ENCODE results near the gene TMCO5A. TPM values are rescaled to one million over a fixed set of nuclear protein-coding genes. Genes with fewer than 3 reads are reported as not detected.

Gene TMCO5A
- total and polyA plus RNA-seq, 4 experiments from 2014 or later: not detected

DNA sequence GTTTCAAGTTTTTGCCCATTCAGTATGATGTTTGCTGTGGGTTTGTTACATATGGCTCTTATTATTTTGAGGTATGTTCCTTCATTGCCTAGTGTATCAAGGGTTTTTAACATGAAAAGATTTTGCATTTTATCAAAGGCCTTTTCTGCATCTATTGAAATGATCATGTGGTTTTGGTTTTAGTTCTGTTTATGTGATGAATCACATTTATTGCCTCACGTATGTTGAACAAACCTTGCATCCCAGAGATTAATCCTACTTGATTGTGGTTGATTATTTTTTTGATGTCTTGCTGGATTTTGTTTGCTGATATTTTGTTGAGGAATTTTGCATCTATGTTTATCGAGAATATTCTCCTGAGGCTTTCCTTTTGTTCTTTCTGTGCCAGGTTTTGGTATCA, 39.4 kb downstream of the TMCO5A start:
- Histone ChIP-seq H3K27me3 (ENCODE audit: insufficient read depth, low read length) (no peaks in the 10 kb centered on the region), H3K27ac (ENCODE audit: low read depth, low read length) (no peak overlapping the region), H3K36me3 (ENCODE audit: insufficient read depth, low read length) (no peaks in the 10 kb centered on the region), H3K4me3 (ENCODE audit: low read length in 2 of 2) (no peak overlapping the region), H3K4me1 (ENCODE audit: insufficient read depth, low read length) (no peaks in the 10 kb centered on the region), H3K9me3 (ENCODE audit: control insufficient read depth in 1 of 2, low read length in 2 of 2) (no peaks in the 10 kb centered on the region)
- no peaks in the 10 kb centered on the region for H3K36me3 Mint-ChIP-seq
- H3K27ac Mint-ChIP-seq: peak overlapping the region in 1 of 7 donors; percentile 63
- CTCF ChIA-PET (ENCODE audit: partially characterized antibody): no interaction called here
- no peak for DNase-seq
- intact Hi-C loops (cut with micrococcal nuclease): no loop called here
- H3K4me1 Mint-ChIP-seq: no peaks in the 10 kb centered on the region
- POLR2A ChIA-PET (ENCODE audit: partially characterized antibody): no interaction called here
- peaks cover 2 to 4% of the 10 kb centered on the region in 2 donors for H3K27me3 Mint-ChIP-seq
- no peak overlapping the region for H3K4me3 Mint-ChIP-seq
- H3K9me3 Mint-ChIP-seq: peaks cover 3 to 9% (median 4%) of the 10 kb centered on the region in 8 donors

DNA sequence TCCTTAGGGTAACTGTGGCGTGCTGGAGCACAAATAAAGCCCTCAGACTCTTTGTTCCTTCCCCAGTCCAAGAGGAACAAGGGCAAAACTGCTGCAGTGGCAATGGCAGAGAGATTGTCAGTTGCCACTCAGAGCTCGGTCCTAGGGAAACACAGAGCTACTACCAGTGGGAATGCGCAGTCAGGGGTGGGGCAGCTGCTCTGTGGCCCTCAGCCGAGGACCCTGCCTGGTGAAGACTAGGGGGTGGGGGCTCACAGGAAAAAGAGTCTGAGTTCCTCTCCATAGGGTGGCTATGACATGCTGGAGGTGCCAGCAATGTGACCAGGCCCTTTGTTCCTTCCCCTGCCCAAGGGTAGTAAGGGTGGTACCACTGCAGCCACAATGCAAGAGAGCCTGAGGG, 43.8 kb downstream of the TMCO5A start:
- H3K9me3 Mint-ChIP-seq: peaks cover 0 to 7% (median 2%) of the 10 kb centered on the region in 8 donors
- intact Hi-C loops (cut with micrococcal nuclease): no loop called here
- Histone ChIP-seq H3K4me1 (ENCODE audit: insufficient read depth, low read length) (no peaks in the 10 kb centered on the region), H3K27me3 (ENCODE audit: insufficient read depth, low read length) (no peaks in the 10 kb centered on the region), H3K4me3 (ENCODE audit: low read length in 2 of 2) (no peak overlapping the region), H3K36me3 (ENCODE audit: insufficient read depth, low read length) (no peaks in the 10 kb centered on the region), H3K27ac (ENCODE audit: low read depth, low read length) (no peak overlapping the region), H3K9me3 (ENCODE audit: control insufficient read depth in 1 of 2, low read length in 2 of 2) (no peaks in the 10 kb centered on the region)
- CTCF ChIA-PET (ENCODE audit: partially characterized antibody): no interaction called here
- H3K27ac Mint-ChIP-seq: no peak overlapping the region
- POLR2A ChIA-PET (ENCODE audit: partially characterized antibody): no interaction called here
- no peaks in the 10 kb centered on the region for H3K36me3 Mint-ChIP-seq
- DNase-seq: no peak
- peaks cover 2 to 4% of the 10 kb centered on the region in 2 donors for H3K27me3 Mint-ChIP-seq
- H3K4me3 Mint-ChIP-seq: no peak overlapping the region
- no peaks in the 10 kb centered on the region for H3K4me1 Mint-ChIP-seq

DNA sequence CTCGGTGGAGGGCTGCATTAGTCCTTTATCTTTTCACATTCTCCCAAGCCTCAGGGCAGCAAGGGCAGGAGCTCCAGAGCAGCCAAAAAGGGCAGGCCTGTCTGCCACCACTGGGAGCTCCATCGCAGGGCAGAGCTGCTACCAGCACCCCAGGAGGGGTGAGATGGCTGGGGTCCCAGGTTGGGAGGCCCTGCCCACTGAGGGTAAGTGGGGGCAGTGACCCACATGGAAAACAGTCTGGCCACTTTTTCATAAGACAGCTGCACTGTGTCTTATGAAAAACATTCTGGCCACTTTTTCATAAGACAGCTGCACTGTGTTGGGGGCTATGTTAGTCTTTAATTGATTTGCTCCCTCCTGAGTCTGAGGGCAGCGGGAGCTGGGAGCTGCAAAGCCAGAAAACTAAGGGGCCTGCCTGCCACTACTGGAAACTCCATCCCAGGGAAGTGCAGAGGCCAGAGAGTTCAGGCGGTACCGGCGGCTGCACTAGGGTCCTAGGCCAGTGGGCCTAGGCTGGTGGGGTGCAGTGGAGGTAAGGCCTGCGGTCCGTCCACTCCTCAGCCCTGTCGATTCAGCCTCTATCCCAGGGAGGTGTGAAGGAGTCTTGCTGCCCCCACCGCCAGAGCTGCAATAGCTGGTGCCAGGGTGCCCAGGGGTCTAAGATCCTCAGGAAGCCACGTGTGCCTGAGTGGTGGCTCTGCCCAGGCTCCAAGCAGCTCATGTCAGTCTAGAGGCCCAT, 45.4 kb downstream of the TMCO5A start:
- Mint-ChIP-seq H3K27me3 (peaks cover 3 to 4% of the 10 kb centered on the region in 2 donors), H3K9me3 (peaks cover 0 to 4% (median 0%) of the 10 kb centered on the region in 8 donors), H3K4me1 (no peaks in the 10 kb centered on the region), H3K4me3 (no peak overlapping the region), H3K27ac (no peak overlapping the region), H3K36me3 (no peaks in the 10 kb centered on the region)
- no peak for DNase-seq
- H3K27ac ChIP-seq (ENCODE audit: low read depth, low read length): no peak overlapping the region
- CTCF ChIA-PET (ENCODE audit: partially characterized antibody): no interaction called here
- H3K36me3 ChIP-seq (ENCODE audit: insufficient read depth, low read length): no peaks in the 10 kb centered on the region
- H3K27me3 ChIP-seq (ENCODE audit: insufficient read depth, low read length): no peaks in the 10 kb centered on the region
- H3K4me1 ChIP-seq (ENCODE audit: insufficient read depth, low read length): no peaks in the 10 kb centered on the region
- no peak overlapping the region for H3K4me3 ChIP-seq (ENCODE audit: low read length in 2 of 2)
- POLR2A ChIA-PET (ENCODE audit: partially characterized antibody): no interaction called here
- H3K9me3 ChIP-seq (ENCODE audit: control insufficient read depth in 1 of 2, low read length in 2 of 2): no peaks in the 10 kb centered on the region
- intact Hi-C loops (cut with micrococcal nuclease): no loop called here

DNA sequence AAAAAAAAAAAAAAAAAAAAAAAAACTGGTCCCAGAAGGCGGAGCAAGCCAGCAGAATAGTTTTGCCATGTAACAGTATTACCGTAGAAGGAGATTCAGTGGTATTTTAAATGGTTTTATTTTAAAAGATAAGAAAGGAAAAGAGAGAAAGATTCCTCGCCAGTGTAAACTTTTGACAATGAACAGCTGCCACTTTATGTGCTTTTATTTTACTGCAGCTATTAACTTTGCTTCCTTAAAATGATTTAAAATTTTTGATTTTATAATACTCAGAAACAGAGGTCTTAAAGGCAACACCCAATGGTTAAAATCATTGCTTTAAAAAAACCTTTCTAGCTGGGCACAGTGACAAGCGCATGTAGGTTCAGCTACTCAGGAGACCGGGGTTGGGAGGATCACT, 46.8 kb downstream of the TMCO5A start:
- no peaks in the 10 kb centered on the region for H3K9me3 ChIP-seq (ENCODE audit: control insufficient read depth in 1 of 2, low read length in 2 of 2)
- H3K27me3 ChIP-seq (ENCODE audit: insufficient read depth, low read length): no peaks in the 10 kb centered on the region
- ChIA-PET POLR2A (ENCODE audit: partially characterized antibody) (no interaction called here), CTCF (ENCODE audit: partially characterized antibody) (no interaction called here)
- no peak overlapping the region for H3K4me3 Mint-ChIP-seq
- intact Hi-C loops (cut with micrococcal nuclease): no loop called here
- H3K36me3 Mint-ChIP-seq: no peaks in the 10 kb centered on the region
- H3K27ac ChIP-seq (ENCODE audit: low read depth, low read length): no peak overlapping the region
- H3K36me3 ChIP-seq (ENCODE audit: insufficient read depth, low read length): no peaks in the 10 kb centered on the region
- no peak for DNase-seq
- H3K4me3 ChIP-seq (ENCODE audit: low read length in 2 of 2): no peak overlapping the region
- H3K9me3 Mint-ChIP-seq: peaks cover 0 to 4% (median 0%) of the 10 kb centered on the region in 8 donors
- no peak overlapping the region for H3K27ac Mint-ChIP-seq
- no peaks in the 10 kb centered on the region for H3K4me1 ChIP-seq (ENCODE audit: insufficient read depth, low read length)
- H3K4me1 Mint-ChIP-seq: no peaks in the 10 kb centered on the region
- H3K27me3 Mint-ChIP-seq: peaks cover 3 to 4% of the 10 kb centered on the region in 2 donors

DNA sequence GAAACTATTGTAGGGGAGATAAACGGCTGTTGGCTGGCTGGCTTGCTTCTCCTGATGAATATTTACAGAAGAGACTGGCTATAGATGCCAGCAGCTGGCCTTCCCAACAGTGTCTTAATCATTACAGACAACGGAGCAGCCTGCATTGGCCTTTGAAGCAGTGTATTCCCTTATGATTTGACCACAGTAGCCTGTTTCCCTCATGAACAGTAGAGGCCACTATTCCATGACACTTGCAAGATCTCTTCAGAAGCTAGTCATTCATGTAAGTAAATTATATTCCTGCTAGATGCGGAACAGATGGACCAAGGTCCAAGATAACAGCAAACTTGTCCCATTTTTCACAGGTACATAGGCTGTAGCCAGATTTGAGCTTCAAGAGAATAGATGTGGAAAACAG, 47.3 kb downstream of the TMCO5A start:
- no peaks in the 10 kb centered on the region for H3K36me3 Mint-ChIP-seq
- H3K4me3 Mint-ChIP-seq: no peak overlapping the region
- DNase-seq: no peak
- intact Hi-C loops (cut with micrococcal nuclease): no loop called here
- H3K27me3 ChIP-seq (ENCODE audit: insufficient read depth, low read length): no peaks in the 10 kb centered on the region
- H3K27ac ChIP-seq (ENCODE audit: low read depth, low read length): no peak overlapping the region
- ChIA-PET CTCF (ENCODE audit: partially characterized antibody) (no interaction called here), POLR2A (ENCODE audit: partially characterized antibody) (no interaction called here)
- H3K27ac Mint-ChIP-seq: no peak overlapping the region
- H3K4me3 ChIP-seq (ENCODE audit: low read length in 2 of 2): no peak overlapping the region
- no peaks in the 10 kb centered on the region for H3K36me3 ChIP-seq (ENCODE audit: insufficient read depth, low read length)
- no peaks in the 10 kb centered on the region for H3K4me1 Mint-ChIP-seq
- no peaks in the 10 kb centered on the region for H3K4me1 ChIP-seq (ENCODE audit: insufficient read depth, low read length)
- H3K9me3 ChIP-seq (ENCODE audit: control insufficient read depth in 1 of 2, low read length in 2 of 2): no peaks in the 10 kb centered on the region
- peaks cover 0 to 3% (median 0%) of the 10 kb centered on the region in 8 donors for H3K9me3 Mint-ChIP-seq
- H3K27me3 Mint-ChIP-seq: peaks cover 3 to 4% of the 10 kb centered on the region in 2 donors

- no peak for DNase-seq
- no peak overlapping the region for H3K4me3 ChIP-seq (ENCODE audit: low read length in 2 of 2)
- H3K36me3 ChIP-seq (ENCODE audit: insufficient read depth, low read length): no peaks in the 10 kb centered on the region
- no peak overlapping the region for H3K27ac ChIP-seq (ENCODE audit: low read depth, low read length)
- Mint-ChIP-seq H3K9me3 (peaks cover 0 to 16% (median 7%) of the 10 kb centered on the region in 8 donors), H3K36me3 (no peaks in the 10 kb centered on the region), H3K27ac (no peak overlapping the region), H3K4me1 (no peaks in the 10 kb centered on the region), H3K27me3 (peaks cover 0 to 3% of the 10 kb centered on the region in 2 donors), H3K4me3 (no peak overlapping the region)
- H3K27me3 ChIP-seq (ENCODE audit: insufficient read depth, low read length): no peaks in the 10 kb centered on the region
- H3K9me3 ChIP-seq (ENCODE audit: control insufficient read depth in 1 of 2, low read length in 2 of 2): no peaks in the 10 kb centered on the region
- no peaks in the 10 kb centered on the region for H3K4me1 ChIP-seq (ENCODE audit: insufficient read depth, low read length)
- CTCF ChIA-PET (ENCODE audit: partially characterized antibody): no interaction called here
- intact Hi-C loops (cut with micrococcal nuclease): no loop called here
- POLR2A ChIA-PET (ENCODE audit: partially characterized antibody): no interaction called here
These were observed 49.9 kb downstream of the TMCO5A start for GRCh38 chr15:37984368-37984767.

DNA sequence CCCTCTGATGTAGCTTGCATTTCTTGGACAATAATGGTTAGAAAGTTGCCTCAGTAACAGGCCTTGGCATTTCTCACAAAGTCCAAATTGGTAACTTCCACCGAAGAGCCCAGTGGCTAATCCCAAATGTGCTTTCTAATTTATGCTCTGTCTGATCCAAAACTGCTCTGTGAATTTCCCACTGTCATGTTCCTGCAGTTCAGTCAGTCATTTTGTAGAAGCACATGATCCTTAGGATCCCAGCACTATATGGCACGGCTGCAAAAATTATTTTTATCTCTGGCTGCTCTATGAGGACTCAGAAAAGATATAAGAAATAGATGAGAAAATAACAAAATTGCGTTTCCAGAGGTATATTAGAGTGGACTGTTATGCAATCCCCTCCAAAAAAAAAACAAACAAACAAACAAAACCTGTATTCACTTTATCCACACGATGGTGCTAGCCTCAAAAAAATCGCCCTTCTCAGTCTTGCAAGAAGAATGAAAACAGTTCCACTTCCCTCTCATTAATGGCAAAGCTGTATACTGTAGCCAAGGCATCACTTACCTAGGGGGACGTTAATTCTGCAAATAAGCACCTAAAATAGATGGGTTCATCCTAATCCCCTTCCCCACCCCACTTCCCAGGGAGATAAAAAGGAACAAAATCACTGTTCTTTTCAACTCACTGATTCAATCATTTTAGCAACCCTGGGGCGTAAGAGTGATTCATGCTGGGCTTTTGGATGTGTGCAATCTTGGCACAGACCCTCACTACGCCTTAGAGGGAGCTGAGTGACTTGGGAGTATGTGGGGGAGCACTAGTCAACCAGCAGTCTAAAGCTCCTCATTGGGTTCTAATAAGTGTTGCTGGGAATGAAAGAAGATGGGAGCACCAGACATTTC, 61.3 kb downstream of the TMCO5A start:
- no peak overlapping the region for H3K4me3 Mint-ChIP-seq
- no peaks in the 10 kb centered on the region for H3K36me3 ChIP-seq (ENCODE audit: insufficient read depth, low read length)
- ChIA-PET CTCF (ENCODE audit: partially characterized antibody) (no interaction called here), POLR2A (ENCODE audit: partially characterized antibody) (no interaction called here)
- intact Hi-C loops (cut with micrococcal nuclease): loop anchor here (10.0 kb wide), 1 partner anchor 399 kb away; no protein-coding TSS in a partner anchor
- H3K9me3 Mint-ChIP-seq: peaks cover 0 to 6% (median 3%) of the 10 kb centered on the region in 8 donors
- H3K4me1 ChIP-seq (ENCODE audit: insufficient read depth, low read length): no peaks in the 10 kb centered on the region
- H3K36me3 Mint-ChIP-seq: no peaks in the 10 kb centered on the region
- DNase-seq: peak in 1 of 5 donors; percentile 6
- no peak overlapping the region for H3K27ac ChIP-seq (ENCODE audit: low read depth, low read length)
- no peaks in the 10 kb centered on the region for H3K27me3 ChIP-seq (ENCODE audit: insufficient read depth, low read length)
- H3K9me3 ChIP-seq (ENCODE audit: control insufficient read depth in 1 of 2, low read length in 2 of 2): no peaks in the 10 kb centered on the region
- H3K27ac Mint-ChIP-seq: no peak overlapping the region
- peaks cover 4 to 8% of the 10 kb centered on the region in 2 donors for H3K27me3 Mint-ChIP-seq
- H3K4me1 Mint-ChIP-seq: no peaks in the 10 kb centered on the region
- H3K4me3 ChIP-seq (ENCODE audit: low read length in 2 of 2): no peak overlapping the region
